HEK293T (cell line): Measurements from ENCODE around the gene SMIM9.
"Not testable (repeated sequence)": the region's sequence is repeated elsewhere in the genome, so short reads cannot be mapped to it uniquely, and the experiment has no call there.

ENCODE experiments used
- CTCF ChIA-PET: fragments of 350-600 bp; formaldehyde crosslinking; extraction: SDS; loops from one replicate; lab custom pipeline; 2021; ENCODE audit warnings: antibody characterized with exemption, inconsistent platforms; lab: Yijun Ruan, JAX
- POLR2A ChIA-PET: fragments of 350-600 bp; formaldehyde crosslinking; extraction: SDS; loops from one replicate; lab custom pipeline; 2020; ENCODE audit warnings: antibody characterized with exemption, inconsistent platforms; lab: Yijun Ruan, JAX
- DNase-seq: peaks from one replicate; pipeline ENCODE4 v3.0.0; 2012; ENCODE audit warnings: mixed read lengths; ENCODE audit errors: extremely low spot score
- ARNT ChIP-seq: fragments of 450-650 bp; IDR thresholded peaks from 2 replicates; pipeline ENCODE4 v1.6.1; 2017; ENCODE audit warnings: mild to moderate bottlenecking
- BHLHE40 ChIP-seq: fragments of 450-650 bp; IDR thresholded peaks from 2 replicates; pipeline ENCODE4 v1.6.1; 2016; ENCODE audit warnings: mild to moderate bottlenecking, moderate library complexity, borderline replicate concordance
- ELF4 ChIP-seq: fragments of 450-650 bp; IDR thresholded peaks from 2 replicates; pipeline ENCODE4 v1.6.1; 2017; ENCODE audit warnings: antibody characterized with exemption
- FOXA1 ChIP-seq: fragments of 450-650 bp; IDR thresholded peaks from 2 replicates; pipeline ENCODE4 v1.6.1; 2016; ENCODE audit warnings: mild to moderate bottlenecking
- FOXK2 ChIP-seq: fragments of 450-650 bp; IDR thresholded peaks from 2 replicates; pipeline ENCODE4 v1.6.1; 2016; ENCODE audit warnings: mild to moderate bottlenecking
- FOXM1 ChIP-seq: fragments of 450-650 bp; IDR thresholded peaks from 2 replicates; pipeline ENCODE4 v1.6.1; 2017; ENCODE audit warnings: mild to moderate bottlenecking, borderline replicate concordance
- HDGF ChIP-seq: fragments of 450-650 bp; IDR thresholded peaks from 2 replicates; pipeline ENCODE4 v1.6.1; 2017; ENCODE audit warnings: antibody characterized with exemption, borderline replicate concordance
- L3MBTL2 ChIP-seq: fragments of 450-650 bp; conservative IDR thresholded peaks from 2 replicates; pipeline ENCODE4 v1.6.1; 2016; ENCODE audit warnings: mild to moderate bottlenecking
- LEF1 ChIP-seq: fragments of 450-650 bp; IDR thresholded peaks from 2 replicates; pipeline ENCODE4 v1.6.1; 2017; ENCODE audit warnings: mild to moderate bottlenecking, borderline replicate concordance
- NFRKB ChIP-seq: fragments of 450-650 bp; IDR thresholded peaks from 2 replicates; pipeline ENCODE4 v1.6.1; 2016; ENCODE audit warnings: mild to moderate bottlenecking, moderate library complexity
- PKNOX1 ChIP-seq: fragments of 450-650 bp; IDR thresholded peaks from 2 replicates; pipeline ENCODE4 v1.6.1; 2016
- SP1 ChIP-seq: fragments of 450-650 bp; IDR thresholded peaks from 2 replicates; pipeline ENCODE4 v1.6.1; 2017
- SUZ12 ChIP-seq: fragments of 450-650 bp; IDR thresholded peaks from 2 replicates; pipeline ENCODE4 v1.6.1; 2016; ENCODE audit warnings: mild to moderate bottlenecking
- TARDBP ChIP-seq: fragments of 450-650 bp; IDR thresholded peaks from 2 replicates; pipeline ENCODE4 v1.6.1; 2016
- ZNF384 ChIP-seq: fragments of 450-650 bp; IDR thresholded peaks from 2 replicates; pipeline ENCODE4 v1.6.1; 2016

SMIM9 gene

GRCh38 chrX:154833746-154834274 lies 652 bp downstream of the SMIM9 start:
- no peak for TF ChIP-seq PKNOX1
- no peak for TF ChIP-seq FOXA1
- TF ChIP-seq L3MBTL2: no peak
- no peak for TF ChIP-seq LEF1
- no peak for TF ChIP-seq SUZ12
- no peak for TF ChIP-seq TARDBP
- TF ChIP-seq NFRKB: no peak
- no peak for TF ChIP-seq BHLHE40
- no peak for TF ChIP-seq FOXM1
- no peak for TF ChIP-seq ELF4
- no peak for TF ChIP-seq HDGF
- no peak for TF ChIP-seq ARNT
- TF ChIP-seq FOXK2: no peak
- CTCF ChIA-PET: interaction anchor here (0.6 to 1.8 kb wide), 2 partner anchors 85 to 233 kb away, joined by 4 to 6 read pairs; no protein-coding TSS in a partner anchor
- DNase-seq: no peak
- POLR2A ChIA-PET: no interaction called here

GRCh38 chrX:154829926-154830442 lies 4.5 kb downstream of the SMIM9 start:
- ChIA-PET CTCF (no interaction called here), POLR2A (no interaction called here)
- no peak for DNase-seq
- no peak for TF ChIP-seq ARNT

- DNase-seq: no peak
- TF ChIP-seq PKNOX1 (peak; percentile 14; the same call in 1 of the 2 replicates), ARNT (no peak), L3MBTL2 (no peak)
- CTCF ChIA-PET: no interaction called here
- POLR2A ChIA-PET: no interaction called here
Measured at GRCh38 chrX:154829134-154829533, 5.3 kb downstream of the SMIM9 start.

GRCh38 chrX:154828016-154828408 lies 6.5 kb downstream of the SMIM9 start:
- POLR2A ChIA-PET: no interaction called here
- no peak for DNase-seq
- TF ChIP-seq TARDBP: no peak
- no peak for TF ChIP-seq L3MBTL2
- TF ChIP-seq SP1: no peak
- no peak for TF ChIP-seq PKNOX1
- no peak for TF ChIP-seq HDGF
- no peak for TF ChIP-seq FOXK2
- no peak for TF ChIP-seq FOXA1
- TF ChIP-seq LEF1: no peak
- no peak for TF ChIP-seq ZNF384
- TF ChIP-seq BHLHE40: no peak
- CTCF ChIA-PET: no interaction called here

GRCh38 chrX:154827194-154828015 lies 7.1 kb downstream of the SMIM9 start:
- CTCF ChIA-PET: no interaction called here
- POLR2A ChIA-PET: no interaction called here
- no peak for TF ChIP-seq PKNOX1
- TF ChIP-seq BHLHE40: no peak
- TF ChIP-seq NFRKB: no peak
- TF ChIP-seq ZNF384: no peak
- no peak for TF ChIP-seq SUZ12
- no peak for TF ChIP-seq L3MBTL2
- no peak for TF ChIP-seq FOXM1
- DNase-seq: no peak

- CTCF ChIA-PET: not testable (repeated sequence)
Measured at GRCh38 chrX:154825586-154825985, 8.9 kb downstream of the SMIM9 start.

More at GRCh38 chrX:154825586-154825985, 8.9 kb downstream of the SMIM9 start:
- POLR2A ChIA-PET, DNase-seq: not testable (repeated sequence)
